ENCODE results near the gene MARF1.

- TF ChIP-seq CTCF (IDR thresholded peaks at IDR 0.05): no peak
- no peak for TF ChIP-seq POLR2A (IDR thresholded peaks at IDR 0.05)
Observed at GRCh38 chr16:15658556-15658955, 15.6 kb upstream of the MARF1 start.
